ENCODE data around the gene U2AF2.

- TF ChIP-seq CEBPB (IDR thresholded peaks at IDR 0.05; ENCODE audit: low read depth, low read length) (no peak), CTCF (conservative IDR thresholded peaks at IDR 0.05; ENCODE audit: low read depth, low read length) (no peak), CHD1 (IDR thresholded peaks at IDR 0.05; ENCODE audit: low read depth, low read length) (no peak)
Measured at GRCh38 chr19:55693336-55693974, 38.6 kb downstream of the U2AF2 start.
